Liver (tissue), 9 donors: ENCODE data around the gene ZBTB2. TPM values are rescaled to one million over a fixed set of nuclear protein-coding genes. Genes with fewer than 3 reads are reported as not detected.

Source experiments
- DNase-seq: peaks from one replicate; pipeline ENCODE4 v3.0.0-alpha.2; 2017; ENCODE audit warnings: low spot score
- H3K27ac ChIP-seq, 2 donors: one replicate each; pipeline ENCODE4 v1.7.0; 2013; ENCODE audit warnings: inconsistent platforms in 2 of 2, low read length in 2 of 2, control low read depth in 1 of 2, low read depth in 1 of 2, mild to moderate bottlenecking in 1 of 2
- H3K27me3 ChIP-seq, 4 donors: one replicate each; pipeline versions ENCODE4 v1.6.1 to v1.7.0; 2013; ENCODE audit warnings: low read length in 3 of 4, inconsistent platforms in 1 of 4, mild to moderate bottlenecking in 1 of 4, moderate library complexity in 1 of 4; ENCODE audit not compliant: control insufficient read depth in 4 of 4, insufficient read depth in 4 of 4
- H3K36me3 ChIP-seq, 4 donors: one replicate each; pipeline versions ENCODE4 v1.6.1 to v1.7.0; 2013; ENCODE audit warnings: low read length in 3 of 4, mild to moderate bottlenecking in 3 of 4, low read depth in 1 of 4, moderate library complexity in 1 of 4; ENCODE audit not compliant: control insufficient read depth in 4 of 4, insufficient read depth in 3 of 4
- H3K4me1 ChIP-seq, 4 donors: one replicate each; pipeline versions ENCODE4 v1.6.1 to v1.7.0; 2013; ENCODE audit warnings: low read length in 3 of 4, mild to moderate bottlenecking in 3 of 4, moderate library complexity in 1 of 4; ENCODE audit not compliant: control insufficient read depth in 4 of 4, insufficient read depth in 4 of 4
- H3K4me3 ChIP-seq, 3 donors: one replicate each; pipeline versions ENCODE4 v1.6.1 to v1.7.0; 2013; ENCODE audit warnings: low read length in 3 of 3, control low read depth in 1 of 3, low read depth in 1 of 3, mild to moderate bottlenecking in 1 of 3
- H3K9ac ChIP-seq, 2 donors: one replicate each; pipeline ENCODE4 v1.7.0; 2013; ENCODE audit warnings: low read length in 2 of 2, mild to moderate bottlenecking in 2 of 2, moderate library complexity in 2 of 2, control low read depth in 1 of 2, low read depth in 1 of 2
- H3K9me3 ChIP-seq, 4 donors: one replicate each; pipeline versions ENCODE4 v1.6.1 to v1.7.0; 2013; ENCODE audit warnings: low read length in 3 of 4; ENCODE audit not compliant: control insufficient read depth in 4 of 4
- EGR1 ChIP-seq, 2 donors: IDR thresholded peaks; 2 replicates each; pipeline ENCODE4 v1.6.1; 2016 to 2018; ENCODE audit warnings: antibody characterized with exemption in 2 of 2, low read depth in 2 of 2
- FOXA1 ChIP-seq: IDR thresholded peaks from 2 replicates; pipeline ENCODE4 v1.6.1; 2016; ENCODE audit warnings: antibody characterized with exemption
- FOXA2 ChIP-seq: IDR thresholded peaks from 2 replicates; pipeline ENCODE4 v1.6.1; 2016; ENCODE audit warnings: antibody characterized with exemption
- GABPA ChIP-seq, 2 donors: IDR thresholded peaks in 1 of 2; conservative IDR thresholded peaks in 1 of 2; 2 replicates each; pipeline ENCODE4 v1.6.1; 2016; ENCODE audit warnings: antibody characterized with exemption in 2 of 2, mild to moderate bottlenecking in 1 of 2, moderate library complexity in 1 of 2
- HNF4A ChIP-seq, 2 donors: conservative IDR thresholded peaks; 2 replicates each; pipeline ENCODE4 v1.6.1; 2016; ENCODE audit warnings: antibody characterized with exemption in 2 of 2, mild to moderate bottlenecking in 2 of 2
- HNF4G ChIP-seq: IDR thresholded peaks from 2 replicates; pipeline ENCODE4 v1.6.1; 2016; ENCODE audit warnings: antibody characterized with exemption
- JUND ChIP-seq, 2 donors: IDR thresholded peaks; 2 replicates each; pipeline ENCODE4 v1.6.1; 2016; ENCODE audit warnings: antibody characterized with exemption in 2 of 2
- NR2F2 ChIP-seq: IDR thresholded peaks from 2 replicates; pipeline ENCODE4 v1.6.1; 2016; ENCODE audit warnings: antibody characterized with exemption
- RAD21 ChIP-seq, 2 donors: IDR thresholded peaks; 2 replicates each; pipeline ENCODE4 v1.6.1; 2016; ENCODE audit warnings: antibody characterized with exemption in 2 of 2, mild to moderate bottlenecking in 2 of 2
- RXRA ChIP-seq, 2 donors: IDR thresholded peaks; 2 replicates each; pipeline ENCODE4 v1.6.1; 2017 to 2018; ENCODE audit warnings: antibody characterized with exemption in 2 of 2, mild to moderate bottlenecking in 1 of 2
- TAF1 ChIP-seq: conservative IDR thresholded peaks from 2 replicates; pipeline ENCODE4 v1.6.1; 2016; ENCODE audit warnings: antibody characterized with exemption, mild to moderate bottlenecking
- YY1 ChIP-seq: IDR thresholded peaks from 2 replicates; pipeline ENCODE4 v1.6.1; 2016; ENCODE audit warnings: antibody characterized with exemption, mild to moderate bottlenecking
- WGBS: extraction: QIAGEN DNeasy Blood & Tissue Kit; methylation state at CpG from one replicate; pipeline ENCODE4 v1.1.7; 2013; 5-methylcytosine and 5-hydroxymethylcytosine counted together
- polyA plus RNA-seq, 2 donors: library from polyadenylated mRNA; stranded (reverse) in 1 of 2; unstranded in 1 of 2; fragments of 200-250 nt in 1 of 2; fragments of >200 nt in 1 of 2; fragmentation: Nextera tagmentation in 1 of 2; extraction: Ambion mirVana in 1 of 2; gene quantifications; one replicate each; pipeline versions ENCODE4 v1.2.1 to v1.2.3, GENCODE V29; 2013 to 2015
- total RNA-seq, 2 donors: library from RNA; depleted of rRNA; stranded (reverse); fragments of >200 nt; gene quantifications; one replicate each; pipeline ENCODE4 v1.2.3, GENCODE V29; 2014
- TF ChIP-seq, protein P1 (sequence below): IDR thresholded peaks from 2 replicates; pipeline ENCODE4 v1.6.1; 2016; ENCODE audit warnings: antibody characterized with exemption
- TF ChIP-seq, protein P2 (sequence below): fragments of 150-350 bp; IDR thresholded peaks from 2 replicates; pipeline ENCODE4 v1.5.1; 2017; ENCODE audit warnings: improper control_type of control experiment, low read depth, low read length; ENCODE audit not compliant: missing input control
- TF ChIP-seq, protein P3 (sequence below): IDR thresholded peaks from 2 replicates; pipeline ENCODE4 v1.6.1; 2016; ENCODE audit warnings: antibody characterized with exemption, mild to moderate bottlenecking
- TF ChIP-seq, protein P4 (sequence below): IDR thresholded peaks from 2 replicates; pipeline ENCODE4 v1.6.1; 2016; ENCODE audit warnings: antibody characterized with exemption
- donor health status: healthy.
- donor health status: healthy.
- donor health status: healthy.
- donor health status: healthy.
- donor health status: healthy.

ZBTB2 gene
- total and polyA plus RNA-seq, 4 donors = 2.5 to 4.2 (median 3.0) TPM

DNA sequence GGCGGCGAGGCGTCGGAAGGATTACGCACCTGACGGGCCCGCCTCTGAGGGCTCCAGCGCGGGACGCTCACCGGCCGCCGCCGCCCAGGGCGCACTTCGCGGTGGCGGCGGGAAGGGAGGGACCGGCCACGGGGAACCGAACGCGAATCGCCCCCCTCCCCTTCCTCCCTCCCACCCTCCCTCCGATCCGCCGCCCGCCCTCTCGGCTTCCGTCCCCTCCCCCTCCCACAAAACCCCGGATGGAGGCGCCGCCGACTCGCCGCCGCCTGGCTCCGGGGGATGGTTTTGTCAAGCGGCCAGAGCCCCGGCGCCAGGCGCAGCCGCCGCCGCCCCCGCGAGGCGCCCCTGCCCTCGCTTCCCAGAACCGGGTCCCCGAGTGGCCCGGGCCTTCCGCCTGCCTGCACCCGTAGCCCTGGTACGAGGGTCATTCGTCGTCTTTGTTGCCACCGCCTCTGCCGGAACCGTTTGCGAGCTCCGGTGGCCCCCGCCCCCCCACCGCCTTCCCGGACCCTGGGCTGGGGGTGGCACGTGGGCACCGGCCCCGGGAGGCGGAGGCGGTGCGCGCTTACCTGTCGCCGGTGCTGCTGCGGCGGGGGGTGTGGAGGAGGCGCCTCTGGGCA lies 398 bp downstream of the ZBTB2 start:
- Histone ChIP-seq H3K27me3 (no peaks in the 10 kb centered on the region), H3K27ac (peak overlapping the region; percentile 97 to 99), H3K4me1 (peaks cover 9 to 30% (median 24%) of the 10 kb centered on the region in 4 donors), H3K36me3 (peaks cover 0 to 3% (median 0%) of the 10 kb centered on the region in 4 donors), H3K4me3 (peak overlapping the region; percentile 71 to 100 (median 84)), H3K9ac (peak overlapping the region; percentile 67 to 79), H3K9me3 (no peaks in the 10 kb centered on the region)
- peak in 1 of 2 donors; percentile 7 for TF ChIP-seq GABPA (IDR thresholded peaks at IDR 0.05 in 1 of 2, conservative IDR thresholded peaks at IDR 0.05 in 1 of 2)
- TF ChIP-seq, protein P1, sequence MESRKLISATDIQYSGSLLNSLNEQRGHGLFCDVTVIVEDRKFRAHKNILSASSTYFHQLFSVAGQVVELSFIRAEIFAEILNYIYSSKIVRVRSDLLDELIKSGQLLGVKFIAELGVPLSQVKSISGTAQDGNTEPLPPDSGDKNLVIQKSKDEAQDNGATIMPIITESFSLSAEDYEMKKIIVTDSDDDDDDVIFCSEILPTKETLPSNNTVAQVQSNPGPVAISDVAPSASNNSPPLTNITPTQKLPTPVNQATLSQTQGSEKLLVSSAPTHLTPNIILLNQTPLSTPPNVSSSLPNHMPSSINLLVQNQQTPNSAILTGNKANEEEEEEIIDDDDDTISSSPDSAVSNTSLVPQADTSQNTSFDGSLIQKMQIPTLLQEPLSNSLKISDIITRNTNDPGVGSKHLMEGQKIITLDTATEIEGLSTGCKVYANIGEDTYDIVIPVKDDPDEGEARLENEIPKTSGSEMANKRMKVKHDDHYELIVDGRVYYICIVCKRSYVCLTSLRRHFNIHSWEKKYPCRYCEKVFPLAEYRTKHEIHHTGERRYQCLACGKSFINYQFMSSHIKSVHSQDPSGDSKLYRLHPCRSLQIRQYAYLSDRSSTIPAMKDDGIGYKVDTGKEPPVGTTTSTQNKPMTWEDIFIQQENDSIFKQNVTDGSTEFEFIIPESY = no peak
- no peak for TF ChIP-seq FOXA2
- WGBS = under 1% methylated on average over 78 of the region's 78 CpGs
- peak; percentile 80 for DNase-seq

DNA sequence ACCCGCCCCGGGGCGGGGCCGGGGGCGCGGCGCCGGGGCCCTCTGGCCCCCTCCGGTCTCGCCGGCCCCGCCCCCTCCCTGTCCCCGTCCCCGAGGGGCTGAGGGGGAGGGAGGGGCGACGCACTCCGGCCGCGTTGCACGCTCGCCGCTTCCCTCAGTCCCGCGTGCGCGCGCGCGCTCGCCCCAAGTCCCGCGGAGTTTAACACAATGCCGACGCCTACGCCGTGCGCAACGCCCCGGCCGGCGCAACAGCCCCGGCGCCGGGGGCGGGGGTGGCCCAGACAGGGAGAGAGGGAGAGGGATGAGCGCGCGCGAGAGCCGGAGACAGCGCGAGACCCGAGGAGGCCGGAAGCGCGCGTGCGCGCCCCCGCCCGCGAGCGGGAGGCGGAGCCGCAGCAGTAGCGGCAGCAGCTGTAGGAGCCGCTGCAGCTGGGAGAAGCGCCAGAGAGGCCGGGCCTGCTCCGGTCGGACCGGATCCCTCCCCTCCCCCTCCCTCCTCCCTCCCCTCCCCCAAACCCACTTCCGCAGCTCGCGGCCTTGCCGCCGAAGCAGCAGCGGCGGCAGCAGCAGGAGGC lies 996 bp downstream of the ZBTB2 start:
- Histone ChIP-seq H3K27me3 (no peaks in the 10 kb centered on the region), H3K4me1 (peaks cover 9 to 31% (median 25%) of the 10 kb centered on the region in 4 donors), H3K27ac (peak overlapping the region; percentile 97 to 99), H3K9ac (no peak overlapping the region), H3K4me3 (peak overlapping the region; percentile 45 to 100 (median 84)), H3K36me3 (peaks cover 0 to 3% (median 0%) of the 10 kb centered on the region in 4 donors), H3K9me3 (no peaks in the 10 kb centered on the region)
- no peak for TF ChIP-seq RXRA (IDR thresholded peaks at IDR 0.05)
- no peak for TF ChIP-seq HNF4A (conservative IDR thresholded peaks at IDR 0.05)
- TF ChIP-seq FOXA2 = no peak
- TF ChIP-seq YY1 = no peak
- no peak for TF ChIP-seq NR2F2
- TF ChIP-seq, protein P2, sequence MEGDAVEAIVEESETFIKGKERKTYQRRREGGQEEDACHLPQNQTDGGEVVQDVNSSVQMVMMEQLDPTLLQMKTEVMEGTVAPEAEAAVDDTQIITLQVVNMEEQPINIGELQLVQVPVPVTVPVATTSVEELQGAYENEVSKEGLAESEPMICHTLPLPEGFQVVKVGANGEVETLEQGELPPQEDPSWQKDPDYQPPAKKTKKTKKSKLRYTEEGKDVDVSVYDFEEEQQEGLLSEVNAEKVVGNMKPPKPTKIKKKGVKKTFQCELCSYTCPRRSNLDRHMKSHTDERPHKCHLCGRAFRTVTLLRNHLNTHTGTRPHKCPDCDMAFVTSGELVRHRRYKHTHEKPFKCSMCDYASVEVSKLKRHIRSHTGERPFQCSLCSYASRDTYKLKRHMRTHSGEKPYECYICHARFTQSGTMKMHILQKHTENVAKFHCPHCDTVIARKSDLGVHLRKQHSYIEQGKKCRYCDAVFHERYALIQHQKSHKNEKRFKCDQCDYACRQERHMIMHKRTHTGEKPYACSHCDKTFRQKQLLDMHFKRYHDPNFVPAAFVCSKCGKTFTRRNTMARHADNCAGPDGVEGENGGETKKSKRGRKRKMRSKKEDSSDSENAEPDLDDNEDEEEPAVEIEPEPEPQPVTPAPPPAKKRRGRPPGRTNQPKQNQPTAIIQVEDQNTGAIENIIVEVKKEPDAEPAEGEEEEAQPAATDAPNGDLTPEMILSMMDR = no peak
- TF ChIP-seq EGR1 (IDR thresholded peaks at IDR 0.05; ENCODE audit: low read depth in 2 of 2) = peak; percentile 62 to 94
- peak in 1 of 2 donors; percentile 45 for TF ChIP-seq GABPA (IDR thresholded peaks at IDR 0.05 in 1 of 2, conservative IDR thresholded peaks at IDR 0.05 in 1 of 2)
- TF ChIP-seq, protein P3, sequence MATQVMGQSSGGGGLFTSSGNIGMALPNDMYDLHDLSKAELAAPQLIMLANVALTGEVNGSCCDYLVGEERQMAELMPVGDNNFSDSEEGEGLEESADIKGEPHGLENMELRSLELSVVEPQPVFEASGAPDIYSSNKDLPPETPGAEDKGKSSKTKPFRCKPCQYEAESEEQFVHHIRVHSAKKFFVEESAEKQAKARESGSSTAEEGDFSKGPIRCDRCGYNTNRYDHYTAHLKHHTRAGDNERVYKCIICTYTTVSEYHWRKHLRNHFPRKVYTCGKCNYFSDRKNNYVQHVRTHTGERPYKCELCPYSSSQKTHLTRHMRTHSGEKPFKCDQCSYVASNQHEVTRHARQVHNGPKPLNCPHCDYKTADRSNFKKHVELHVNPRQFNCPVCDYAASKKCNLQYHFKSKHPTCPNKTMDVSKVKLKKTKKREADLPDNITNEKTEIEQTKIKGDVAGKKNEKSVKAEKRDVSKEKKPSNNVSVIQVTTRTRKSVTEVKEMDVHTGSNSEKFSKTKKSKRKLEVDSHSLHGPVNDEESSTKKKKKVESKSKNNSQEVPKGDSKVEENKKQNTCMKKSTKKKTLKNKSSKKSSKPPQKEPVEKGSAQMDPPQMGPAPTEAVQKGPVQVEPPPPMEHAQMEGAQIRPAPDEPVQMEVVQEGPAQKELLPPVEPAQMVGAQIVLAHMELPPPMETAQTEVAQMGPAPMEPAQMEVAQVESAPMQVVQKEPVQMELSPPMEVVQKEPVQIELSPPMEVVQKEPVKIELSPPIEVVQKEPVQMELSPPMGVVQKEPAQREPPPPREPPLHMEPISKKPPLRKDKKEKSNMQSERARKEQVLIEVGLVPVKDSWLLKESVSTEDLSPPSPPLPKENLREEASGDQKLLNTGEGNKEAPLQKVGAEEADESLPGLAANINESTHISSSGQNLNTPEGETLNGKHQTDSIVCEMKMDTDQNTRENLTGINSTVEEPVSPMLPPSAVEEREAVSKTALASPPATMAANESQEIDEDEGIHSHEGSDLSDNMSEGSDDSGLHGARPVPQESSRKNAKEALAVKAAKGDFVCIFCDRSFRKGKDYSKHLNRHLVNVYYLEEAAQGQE = no peak
- TF ChIP-seq, protein P1 = peak; percentile 98
- TF ChIP-seq, protein P4, sequence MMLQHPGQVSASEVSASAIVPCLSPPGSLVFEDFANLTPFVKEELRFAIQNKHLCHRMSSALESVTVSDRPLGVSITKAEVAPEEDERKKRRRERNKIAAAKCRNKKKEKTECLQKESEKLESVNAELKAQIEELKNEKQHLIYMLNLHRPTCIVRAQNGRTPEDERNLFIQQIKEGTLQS = no peak
- TF ChIP-seq HNF4G = no peak
- TF ChIP-seq RAD21 (IDR thresholded peaks at IDR 0.05) = no peak
- no peak for TF ChIP-seq JUND (IDR thresholded peaks at IDR 0.05)
- no peak for TF ChIP-seq TAF1
- TF ChIP-seq FOXA1 = no peak
- DNase-seq = peak; percentile 94
- under 1% methylated on average over 79 of the region's 79 CpGs for WGBS
